Heart left ventricle (tissue), 13 donors: ENCODE measurements around the gene CX3CR1.

Source experiments
- POLR2A ChIP-seq, 2 donors: fragments of 450-650 bp; IDR thresholded peaks; one replicate each; pipeline ENCODE4 v1.6.1; 2017; ENCODE audit warnings: antibody characterized with exemption in 2 of 2, mild to moderate bottlenecking in 2 of 2, moderate library complexity in 2 of 2
- TF ChIP-seq, protein P1 (sequence below), 12 donors: fragments of 200-600 bp; sonication (generic) in 4 of 12; IDR thresholded peaks; one replicate each; pipeline versions ENCODE4 v1.5.0 to v1.8.0; 2018 to 2022; ENCODE audit warnings: antibody characterized with exemption in 12 of 12, mild to moderate bottlenecking in 5 of 12
- donor health status: ischemic (EF 13 %, LVEDD 7.1; RV severe dilation, severe dysfunction).
- donor health status: DM: no; HTN: yes; CAD: no.
- donor health status: DM: no; HTN: no; CAD: no.
- donor health status: ischemic (EF 25% LVEDD 6.9; RV normal size, moderate dysfunction).
- donor health status: ischemic (EF 25% LVEDD 5.7; RV mildly dilated, moderate dysfunction).
- donor health status: ischemic (EF 35%, LVEDD 5.7; RV mildly dilated, moderate dysfunction).
- donor health status: nonischemic (EF 11% LVEDD 7.7; RV severe dilation, severe dysfunction).
- donor health status: DM: yes; HTN: yes; CAD: no.
- donor health status: PGD.
- donor health status: ischemic (EF 29% LVEDD 5.4; RV normal size, mild dysfunction).
- donor health status: nonischemic (EF 23%, LVEDD 6.1; RV moderate dilation, normal function).

DNA sequence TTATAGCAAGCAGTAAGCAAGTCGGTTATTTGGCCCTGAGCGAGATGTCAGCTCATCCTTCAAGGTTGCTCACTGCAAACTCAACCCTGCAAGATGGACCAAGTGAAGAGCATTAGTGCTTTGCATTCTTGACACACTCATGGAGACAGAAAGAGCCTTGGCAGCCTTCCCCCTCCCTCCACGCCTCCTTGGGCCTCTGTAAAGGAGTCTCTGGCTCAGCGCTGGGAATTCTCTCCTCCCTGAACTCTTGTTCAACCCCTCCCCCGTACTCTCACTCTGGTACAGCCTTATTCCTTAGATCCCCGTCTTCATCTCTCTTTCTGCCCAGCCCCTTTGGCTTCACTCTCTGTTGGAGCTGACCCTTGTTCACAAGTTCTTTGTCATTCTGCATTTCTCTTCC, 2.2 kb upstream of the CX3CR1 start:
- TF ChIP-seq, protein P1, sequence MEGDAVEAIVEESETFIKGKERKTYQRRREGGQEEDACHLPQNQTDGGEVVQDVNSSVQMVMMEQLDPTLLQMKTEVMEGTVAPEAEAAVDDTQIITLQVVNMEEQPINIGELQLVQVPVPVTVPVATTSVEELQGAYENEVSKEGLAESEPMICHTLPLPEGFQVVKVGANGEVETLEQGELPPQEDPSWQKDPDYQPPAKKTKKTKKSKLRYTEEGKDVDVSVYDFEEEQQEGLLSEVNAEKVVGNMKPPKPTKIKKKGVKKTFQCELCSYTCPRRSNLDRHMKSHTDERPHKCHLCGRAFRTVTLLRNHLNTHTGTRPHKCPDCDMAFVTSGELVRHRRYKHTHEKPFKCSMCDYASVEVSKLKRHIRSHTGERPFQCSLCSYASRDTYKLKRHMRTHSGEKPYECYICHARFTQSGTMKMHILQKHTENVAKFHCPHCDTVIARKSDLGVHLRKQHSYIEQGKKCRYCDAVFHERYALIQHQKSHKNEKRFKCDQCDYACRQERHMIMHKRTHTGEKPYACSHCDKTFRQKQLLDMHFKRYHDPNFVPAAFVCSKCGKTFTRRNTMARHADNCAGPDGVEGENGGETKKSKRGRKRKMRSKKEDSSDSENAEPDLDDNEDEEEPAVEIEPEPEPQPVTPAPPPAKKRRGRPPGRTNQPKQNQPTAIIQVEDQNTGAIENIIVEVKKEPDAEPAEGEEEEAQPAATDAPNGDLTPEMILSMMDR (IDR thresholded peaks at IDR 0.05): no peak
- TF ChIP-seq POLR2A (IDR thresholded peaks at IDR 0.05): no peak
